MM.1S (cell line): ENCODE results near the gene WRNIP1.

Experiments
- CTCF ChIP-seq: fragments of 300-600 bp; sonication (generic); IDR thresholded peaks from 2 replicates; pipeline ENCODE4 v1.5.1; 2016; ENCODE audit warnings: antibody characterized with exemption, low read length, mixed read lengths
- EZH2 ChIP-seq: fragments of 300-600 bp; sonication (generic); optimal IDR thresholded peaks from 2 replicates; pipeline ENCODE3; 2017; ENCODE audit warnings: low read depth, mild to moderate bottlenecking, antibody characterized with exemption, low read length, mixed read lengths
- EZH2phosphoT487 ChIP-seq: fragments of 300-600 bp; sonication (generic); IDR thresholded peaks from 2 replicates; pipeline ENCODE4 v1.6.1; 2018; ENCODE audit warnings: antibody characterized with exemption, low read length

- no peak for TF ChIP-seq CTCF
- TF ChIP-seq EZH2 = no peak
- TF ChIP-seq EZH2phosphoT487 = no peak
Observed at GRCh38 chr6:2794171-2794730, 29.1 kb downstream of the WRNIP1 start.
